ENCODE measurements around the gene PRR36.

Gene PRR36

DNA sequence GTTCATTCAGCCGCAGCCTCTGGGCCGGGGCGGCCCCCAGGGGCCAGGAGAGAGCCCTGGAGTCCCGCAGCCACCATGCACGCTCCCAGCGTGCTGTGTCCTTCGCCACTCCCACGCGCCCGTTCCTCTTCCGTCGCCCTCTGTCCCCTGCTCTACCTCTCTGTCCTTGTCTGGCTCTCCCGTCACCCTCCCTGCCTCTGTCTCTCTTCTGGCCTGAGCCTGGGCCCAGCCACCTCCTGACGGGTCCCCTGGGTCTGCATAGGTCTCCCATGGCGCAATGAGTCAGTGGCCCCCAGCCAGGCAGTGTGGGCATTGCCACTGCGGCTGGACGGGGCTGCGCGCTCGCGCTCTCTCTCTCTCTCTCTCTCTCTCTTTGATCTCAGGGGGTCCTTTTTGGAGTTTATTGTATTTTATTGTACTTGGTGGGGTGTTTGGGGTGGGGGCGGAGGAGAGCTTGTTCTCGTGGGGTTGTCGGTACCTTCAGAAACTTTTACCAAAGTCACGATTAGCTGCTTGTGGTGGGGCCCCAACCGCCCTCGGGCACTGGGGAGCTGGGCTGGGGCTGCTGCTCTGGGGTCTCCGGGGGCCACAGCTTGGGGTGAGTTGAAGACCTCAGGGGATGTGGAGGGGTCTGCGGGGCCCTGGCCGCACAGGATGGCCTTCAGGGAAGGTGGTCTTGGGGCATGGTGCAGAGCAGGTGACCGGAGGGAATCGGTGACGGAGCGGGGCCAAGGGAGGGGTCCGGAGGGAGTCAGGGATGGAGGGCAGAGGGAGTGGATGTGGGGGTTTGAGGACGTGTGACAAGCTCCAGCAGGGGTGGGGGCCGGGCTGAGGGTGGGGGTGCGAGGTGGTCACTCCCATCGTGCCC is 38.7 kb upstream of the PRR36 start:
- DNase-seq: no peak

DNA sequence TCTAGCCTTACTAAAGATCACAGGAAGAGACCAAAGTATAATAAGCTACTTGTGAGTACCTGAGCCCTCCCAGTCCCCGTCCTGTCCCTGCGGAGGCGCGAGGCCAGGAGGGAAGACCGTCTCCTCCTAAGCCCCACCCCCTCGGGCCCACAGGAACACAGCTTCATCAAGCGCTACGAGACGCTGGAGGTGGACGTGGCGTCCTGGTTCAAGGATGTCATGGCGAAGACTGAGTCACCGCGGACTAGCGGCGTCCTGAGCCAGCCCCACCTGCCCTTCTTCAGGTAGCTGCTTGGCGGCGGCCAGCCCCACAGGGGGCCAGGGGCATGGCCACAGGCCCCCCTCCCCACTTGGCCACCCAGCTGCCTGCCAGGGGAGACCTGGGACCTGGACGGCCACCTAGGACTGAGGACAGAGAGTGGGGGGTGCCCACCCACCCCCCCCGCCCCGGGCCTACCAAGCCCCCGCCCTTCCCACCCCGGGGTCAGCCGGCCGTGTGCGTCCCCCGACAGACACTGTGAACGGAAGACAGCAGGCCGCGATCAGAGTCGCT is 38.0 kb upstream of the PRR36 start:
- no peak for DNase-seq

DNA sequence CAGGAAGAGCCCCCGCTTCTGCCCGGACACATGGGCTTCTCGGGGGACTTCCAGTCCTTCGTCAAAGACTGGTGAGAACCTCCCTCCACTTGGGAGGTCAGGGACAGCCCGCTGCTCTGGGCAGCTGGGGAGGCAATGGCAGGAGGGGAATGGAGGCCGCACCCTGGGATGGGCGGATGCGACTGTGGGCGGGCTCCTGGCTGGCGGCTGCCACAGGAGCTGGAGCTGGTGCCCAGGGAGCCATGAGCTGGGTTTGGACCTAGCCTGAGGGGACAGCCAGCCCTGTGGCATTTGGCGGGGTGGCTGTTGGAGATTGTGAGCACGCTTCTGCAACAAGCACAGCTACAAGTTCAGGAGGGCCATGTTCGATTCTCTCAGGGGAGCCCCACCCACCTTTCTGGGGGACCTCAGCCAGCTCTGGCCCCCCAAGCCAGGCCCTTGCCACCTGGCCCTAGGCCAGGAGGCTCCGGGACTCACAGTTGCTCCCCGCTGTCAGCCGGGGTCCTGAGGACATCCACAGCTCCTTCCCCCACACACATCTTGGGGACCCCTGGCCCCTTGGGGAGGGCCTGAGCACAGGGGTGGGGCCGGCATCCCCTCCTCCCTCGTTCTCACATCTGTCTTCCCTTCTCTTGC is 37.4 kb upstream of the PRR36 start:
- DNase-seq: no peak

DNA sequence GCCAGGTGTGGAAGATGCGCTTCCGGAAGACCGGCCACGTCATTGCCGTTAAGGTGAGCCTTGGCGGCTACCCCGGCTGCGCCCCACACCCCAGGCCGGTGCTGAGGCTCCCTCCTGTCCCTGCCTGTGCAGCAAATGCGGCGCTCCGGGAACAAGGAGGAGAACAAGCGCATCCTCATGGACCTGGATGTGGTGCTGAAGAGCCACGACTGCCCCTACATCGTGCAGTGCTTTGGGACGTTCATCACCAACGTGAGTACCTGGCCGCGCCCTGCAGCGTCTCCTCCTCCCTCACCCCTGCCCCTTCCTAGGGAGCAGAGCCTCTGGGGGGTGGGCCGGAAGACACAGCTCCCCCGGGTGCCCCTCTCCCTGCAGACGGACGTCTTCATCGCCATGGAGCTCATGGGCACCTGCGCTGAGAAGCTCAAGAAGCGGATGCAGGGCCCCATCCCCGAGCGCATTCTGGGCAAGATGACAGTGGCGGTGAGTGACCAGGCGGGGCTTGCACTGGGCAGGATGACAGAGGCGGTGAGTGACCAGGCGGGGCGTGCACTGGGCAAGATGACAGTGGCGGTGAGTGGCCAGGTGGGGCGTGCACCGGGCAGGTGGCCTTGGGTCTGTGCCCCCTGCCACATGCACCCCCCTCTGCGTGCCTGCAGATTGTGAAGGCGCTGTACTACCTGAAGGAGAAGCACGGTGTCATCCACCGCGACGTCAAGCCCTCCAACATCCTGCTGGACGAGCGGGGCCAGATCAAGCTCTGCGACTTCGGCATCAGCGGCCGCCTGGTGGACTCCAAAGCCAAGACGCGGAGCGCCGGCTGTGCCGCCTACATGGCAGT is 36.4 kb upstream of the PRR36 start:
- no peak for DNase-seq

DNA sequence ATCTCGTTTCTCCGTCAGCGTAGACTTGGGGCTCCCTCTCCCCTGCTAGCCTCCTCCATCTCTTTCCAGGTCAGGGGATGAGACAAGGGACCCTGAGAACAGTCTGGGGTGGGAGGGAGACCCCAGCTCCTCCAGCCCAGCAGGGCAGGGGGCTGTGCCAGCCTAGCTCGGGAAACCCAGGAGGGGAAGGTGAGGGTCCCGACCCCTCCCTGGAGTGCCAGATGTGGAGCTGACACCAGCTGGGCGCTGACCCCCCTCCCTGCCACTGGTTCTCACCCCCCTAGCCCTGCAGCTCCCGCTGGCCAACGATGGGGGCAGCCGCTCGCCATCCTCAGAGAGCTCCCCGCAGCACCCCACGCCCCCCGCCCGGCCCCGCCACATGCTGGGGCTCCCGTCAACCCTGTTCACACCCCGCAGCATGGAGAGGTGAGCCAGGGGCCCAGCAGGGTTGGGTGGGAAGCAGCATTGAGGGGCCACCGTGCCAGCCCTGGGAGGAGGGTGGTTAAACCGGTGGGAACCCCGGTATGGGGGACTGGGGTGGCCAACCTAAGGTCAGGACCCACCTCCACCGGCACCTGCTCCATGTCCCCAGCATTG is 35.4 kb upstream of the PRR36 start:
- DNase-seq: no peak

DNA sequence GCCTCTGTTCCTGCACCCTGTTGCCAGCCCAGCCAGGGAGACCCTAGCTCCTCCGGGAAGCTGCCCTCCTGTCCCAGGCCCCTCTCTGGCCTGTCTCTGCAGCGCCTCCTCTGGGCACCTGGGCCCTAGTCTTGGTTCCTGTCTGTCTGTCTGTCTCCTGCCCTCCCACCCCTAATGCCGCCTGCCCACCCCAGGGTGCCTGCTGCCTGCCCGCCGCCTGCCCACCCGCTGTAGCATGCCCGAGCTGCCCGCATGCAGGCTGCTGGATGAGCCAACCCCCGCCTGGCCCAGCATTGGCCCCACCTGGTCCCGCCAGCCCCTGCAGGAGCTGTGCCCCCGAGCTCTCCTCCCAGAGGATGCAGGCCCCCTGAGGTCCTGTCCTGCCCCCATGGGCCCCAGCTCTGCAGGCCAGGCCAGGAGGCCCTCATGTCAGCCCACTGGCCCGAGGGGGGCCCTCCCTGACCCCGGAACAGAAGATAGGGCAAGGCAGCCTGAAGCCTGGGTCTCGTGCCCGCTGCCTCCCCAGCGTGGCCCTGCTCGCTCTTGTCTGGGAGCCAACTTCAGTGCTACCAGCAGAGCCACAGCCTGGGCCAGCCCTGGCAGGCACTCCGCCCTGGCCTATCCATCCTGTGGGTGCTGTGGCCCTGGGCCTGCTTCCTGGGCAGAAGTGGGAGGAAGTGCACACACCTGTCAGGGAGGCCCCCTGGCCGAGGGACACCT is 34.7 kb upstream of the PRR36 start:
- no peak for DNase-seq

DNA sequence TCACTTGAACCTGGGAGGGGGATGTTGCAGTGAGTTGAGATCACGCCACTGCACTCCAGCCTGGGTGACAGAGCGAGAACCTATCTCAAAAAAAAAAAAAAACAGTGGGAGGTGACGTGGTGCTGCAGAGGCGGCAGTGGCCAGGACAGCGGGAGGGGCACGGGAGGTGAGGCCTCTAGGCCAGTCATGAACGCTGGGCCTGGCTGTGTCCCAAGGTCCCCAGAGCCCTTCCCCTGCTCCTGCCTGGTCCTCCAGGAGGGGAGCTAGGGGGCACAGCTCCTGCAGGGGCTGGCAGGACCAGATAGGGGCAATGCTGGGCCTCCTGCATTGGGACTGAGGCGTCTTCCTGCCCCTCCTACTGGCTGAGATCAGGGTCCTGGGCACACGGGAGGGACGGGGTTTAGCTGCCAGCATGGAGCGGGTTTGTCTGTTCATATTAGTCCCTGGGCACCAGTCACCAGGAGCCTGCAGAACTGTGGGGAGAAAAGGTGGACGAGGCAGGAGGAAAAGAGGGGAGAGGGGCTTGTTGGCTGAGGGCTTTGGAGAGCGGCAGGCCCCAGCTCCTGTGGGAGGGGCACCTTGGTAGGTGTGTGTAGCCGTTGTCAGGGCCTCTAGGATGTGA is 34.0 kb upstream of the PRR36 start:
- no peak for DNase-seq

DNA sequence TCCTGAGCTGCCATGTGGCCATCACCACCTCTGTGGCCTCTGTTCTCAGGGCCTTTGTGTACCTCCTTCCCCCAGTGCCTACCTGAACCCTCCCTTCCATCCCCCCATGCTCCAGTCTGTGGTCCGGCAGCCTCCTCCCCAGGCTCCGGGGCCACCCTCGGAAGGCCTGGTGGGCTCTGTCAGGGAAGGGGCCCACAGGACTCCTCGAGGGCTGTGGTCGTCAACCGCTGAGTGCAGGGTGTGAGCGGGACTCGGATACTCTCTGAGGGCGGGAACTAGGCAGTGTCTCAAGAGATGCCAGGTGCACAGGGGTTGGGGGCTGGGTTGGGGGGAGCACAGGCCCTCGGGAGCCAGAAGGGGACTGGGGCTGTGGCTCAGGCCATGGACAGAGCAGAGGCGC is 33.4 kb upstream of the PRR36 start:
- DNase-seq: no peak

DNA sequence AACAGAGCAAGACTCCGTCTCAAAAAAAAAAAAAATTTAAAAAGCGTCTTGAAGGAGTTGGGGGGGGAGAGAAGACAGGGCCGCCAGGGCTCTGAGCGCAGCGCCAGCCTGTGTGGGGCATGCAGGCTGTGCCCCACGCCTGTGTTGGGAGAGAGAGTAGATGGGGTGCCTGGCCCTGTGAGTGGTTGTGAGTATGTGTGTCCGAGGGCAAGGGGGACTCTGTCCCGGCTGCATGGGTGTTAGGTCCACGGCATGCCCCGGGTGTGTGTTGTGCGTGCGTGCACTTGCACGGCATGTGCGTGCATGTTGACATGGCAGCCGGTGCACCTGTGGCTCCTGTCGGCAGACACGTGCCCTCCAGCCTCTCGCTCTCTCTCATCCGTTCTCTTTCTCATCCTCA is 32.9 kb upstream of the PRR36 start:
- no peak for DNase-seq

DNA sequence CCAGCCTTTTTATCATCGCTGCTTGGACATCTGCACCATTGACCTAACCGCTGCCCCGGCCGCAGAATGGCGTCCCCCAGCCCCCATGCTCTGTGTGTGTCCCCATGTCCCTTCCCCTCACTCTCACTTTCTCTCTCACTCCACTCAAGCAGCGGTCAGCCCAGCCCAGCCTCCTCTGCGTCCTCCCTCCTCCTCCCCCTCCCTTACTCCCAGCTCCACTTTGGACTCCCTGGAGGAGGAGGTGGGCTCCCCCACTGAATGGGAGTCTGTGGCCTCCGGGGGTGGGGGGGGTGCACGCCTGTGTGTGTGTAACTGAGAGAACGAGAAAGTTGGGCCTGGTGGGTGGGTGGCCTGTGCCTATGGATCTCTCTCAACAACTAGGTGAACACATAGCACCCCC is 31.7 kb upstream of the PRR36 start:
- no peak for DNase-seq

DNA sequence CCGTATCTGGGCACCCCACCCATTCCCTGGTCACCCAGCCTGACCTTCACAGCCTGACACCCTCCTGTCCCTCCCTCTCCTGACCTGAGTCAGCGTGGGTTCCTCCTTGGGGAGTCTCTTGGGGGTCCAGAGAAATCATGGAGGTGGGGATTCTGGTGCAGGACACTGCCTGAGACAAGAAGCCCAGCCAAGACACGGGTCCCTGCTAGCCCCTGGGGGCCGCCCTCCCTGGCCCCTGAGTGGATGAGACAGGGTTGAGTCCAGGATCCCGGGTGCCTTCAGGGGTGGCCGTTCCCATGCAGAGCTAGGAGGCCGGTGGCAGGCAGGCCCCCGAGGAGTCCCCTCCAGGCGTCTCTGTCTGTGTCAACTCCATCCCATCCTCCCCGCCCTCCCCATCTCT is 31.1 kb upstream of the PRR36 start:
- no peak for DNase-seq

DNA sequence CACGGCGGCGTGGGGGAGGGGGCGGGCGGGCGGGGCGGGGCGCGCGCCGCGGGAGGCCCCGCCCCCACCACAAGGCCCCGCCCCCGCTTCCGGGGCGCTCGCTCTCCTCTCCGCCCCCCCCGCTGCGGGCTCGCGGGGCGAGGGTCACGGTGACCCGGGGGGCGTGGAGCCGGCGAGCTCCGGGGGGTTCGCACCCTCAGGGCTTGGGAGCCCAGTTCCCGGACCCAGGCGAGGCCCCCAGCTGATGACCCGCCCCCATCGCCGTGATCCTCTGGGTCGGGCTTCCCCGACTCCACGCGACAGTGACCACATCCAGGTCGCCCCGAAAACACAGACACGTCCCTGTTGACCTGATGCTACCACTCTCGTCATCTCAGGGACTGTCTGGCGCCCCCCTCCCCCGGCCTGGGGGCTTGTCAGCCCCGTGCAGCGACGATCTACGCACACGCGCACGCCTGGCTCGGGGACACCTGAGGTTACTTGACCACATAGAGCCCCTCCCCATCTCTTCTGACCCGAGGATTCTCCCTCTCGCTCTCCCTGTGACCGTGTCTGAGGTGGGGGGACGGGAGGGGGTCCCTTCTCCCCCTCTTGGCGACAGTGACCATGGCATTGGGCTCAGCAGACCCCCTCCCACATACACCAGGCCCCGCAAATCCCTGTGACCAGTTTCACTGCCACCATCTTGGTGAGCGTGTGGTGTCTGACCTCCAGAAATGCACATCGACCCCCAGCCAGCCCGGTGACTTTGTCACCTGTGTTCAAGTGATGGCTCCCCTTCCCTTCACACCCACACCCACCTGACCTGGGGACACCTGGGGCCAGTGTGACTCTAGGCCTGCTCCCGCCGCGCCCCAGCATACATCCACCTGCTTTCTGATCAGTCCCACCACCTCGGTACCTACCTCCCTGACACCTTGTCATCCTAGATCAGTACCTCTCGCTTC is 30.2 kb upstream of the PRR36 start:
- peak; percentile 82 for DNase-seq

DNA sequence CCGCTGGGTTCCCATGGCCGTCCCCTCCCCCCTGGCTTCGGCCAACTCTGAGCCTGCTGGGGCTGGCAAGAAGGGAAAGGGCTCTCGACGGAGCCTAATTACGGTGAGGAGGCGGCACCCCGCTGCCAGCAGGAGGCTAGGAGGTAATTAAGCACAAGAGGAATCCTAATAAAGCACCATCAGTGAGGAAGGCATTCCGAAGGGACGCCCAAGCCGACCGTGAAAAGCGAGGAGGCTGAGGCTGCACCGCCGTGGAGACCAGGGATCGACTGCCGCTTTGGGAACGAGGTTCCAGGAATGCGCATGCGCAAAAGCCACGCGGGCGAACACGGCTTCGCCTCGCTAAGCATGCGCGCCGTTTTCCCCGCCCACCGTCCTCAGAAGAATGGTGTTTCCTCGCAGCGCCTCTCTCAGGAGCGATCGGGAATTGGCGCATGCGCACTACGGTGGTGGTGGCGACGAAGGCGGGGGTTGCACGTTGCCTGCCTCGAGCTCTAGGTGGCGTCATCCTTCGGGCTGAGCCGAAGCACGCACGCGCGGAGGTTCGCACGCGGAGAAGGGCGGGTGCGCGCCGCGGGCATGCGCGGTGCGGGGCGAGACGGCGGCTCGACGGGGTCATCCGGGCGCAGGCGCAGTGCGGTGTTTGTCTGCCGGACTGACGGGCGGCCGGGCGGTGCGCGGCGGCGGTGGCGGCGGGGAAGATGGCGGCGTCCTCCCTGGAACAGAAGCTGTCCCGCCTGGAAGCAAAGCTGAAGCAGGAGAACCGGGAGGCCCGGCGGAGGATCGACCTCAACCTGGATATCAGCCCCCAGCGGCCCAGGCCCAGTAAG is 29.3 kb upstream of the PRR36 start, which contains the start of gene MAP2K7:
TSS of gene MAP2K7 (plus strand) at position 634 of the 830 bp plus-strand sequence. CDS start at position 702, 68 bp downstream.
- peak; percentile 99 for DNase-seq

DNA sequence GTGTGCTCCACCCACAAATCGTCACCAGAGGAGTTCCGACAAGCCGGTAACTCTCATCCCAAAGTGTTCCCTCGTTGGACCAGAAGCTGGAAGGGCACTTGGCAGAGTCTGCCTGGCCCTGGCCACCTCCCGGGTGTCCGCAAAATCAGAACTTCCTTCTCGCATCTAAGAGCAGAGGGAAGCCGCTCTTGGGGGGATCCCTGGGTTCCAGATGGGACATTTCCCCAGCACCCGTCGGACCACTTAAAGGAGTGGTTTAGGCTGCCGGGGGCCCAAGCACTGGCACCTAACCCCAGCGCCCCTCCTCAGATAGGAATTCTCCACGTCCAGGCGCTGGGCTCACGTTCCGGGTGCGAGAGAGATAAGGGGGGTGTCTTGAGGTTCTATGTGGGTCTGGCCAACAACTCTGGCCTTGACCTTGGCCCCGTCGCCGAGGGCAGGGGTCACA is 28.6 kb upstream of the PRR36 start:
- peak; percentile 36 for DNase-seq

DNA sequence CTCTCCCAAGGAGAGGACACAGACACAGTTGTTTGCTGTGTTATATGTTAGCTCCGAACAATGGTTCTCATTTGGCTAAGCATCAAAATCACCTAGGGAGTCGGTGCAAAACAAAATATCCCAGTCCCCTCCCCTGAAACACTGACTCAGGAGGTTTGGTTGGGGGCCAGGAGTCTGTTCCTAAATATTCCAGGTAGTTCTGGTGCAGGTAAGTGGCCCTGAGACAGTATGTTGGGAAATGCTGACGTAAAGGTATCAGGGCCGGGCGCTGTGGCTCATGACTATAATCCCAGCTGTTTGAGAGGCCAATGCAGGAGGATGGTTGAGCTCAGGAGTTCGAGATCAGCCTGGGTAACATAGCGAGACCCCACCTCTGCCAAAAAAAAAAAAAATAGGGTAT is 27.1 kb upstream of the PRR36 start:
- DNase-seq: no peak

DNA sequence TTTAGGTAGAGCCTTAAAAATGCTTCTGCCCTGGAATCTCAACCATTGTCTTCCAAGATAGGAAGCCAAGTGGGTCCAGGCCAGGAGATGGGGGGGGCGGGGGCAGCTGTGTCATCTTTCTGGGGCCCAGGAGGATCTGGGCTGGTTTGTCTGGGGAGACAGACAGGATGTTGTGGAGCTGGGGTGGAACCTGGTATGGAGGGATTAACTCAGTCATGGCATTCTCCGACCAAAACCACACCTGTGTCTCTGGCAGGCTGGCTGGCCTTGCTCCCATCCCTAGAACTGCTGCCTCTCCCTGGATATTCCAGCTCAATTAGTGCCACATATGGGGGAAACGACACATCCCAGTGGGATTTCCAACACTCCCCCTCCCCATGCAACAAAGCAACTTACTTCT is 26.7 kb upstream of the PRR36 start:
- no peak for DNase-seq

DNA sequence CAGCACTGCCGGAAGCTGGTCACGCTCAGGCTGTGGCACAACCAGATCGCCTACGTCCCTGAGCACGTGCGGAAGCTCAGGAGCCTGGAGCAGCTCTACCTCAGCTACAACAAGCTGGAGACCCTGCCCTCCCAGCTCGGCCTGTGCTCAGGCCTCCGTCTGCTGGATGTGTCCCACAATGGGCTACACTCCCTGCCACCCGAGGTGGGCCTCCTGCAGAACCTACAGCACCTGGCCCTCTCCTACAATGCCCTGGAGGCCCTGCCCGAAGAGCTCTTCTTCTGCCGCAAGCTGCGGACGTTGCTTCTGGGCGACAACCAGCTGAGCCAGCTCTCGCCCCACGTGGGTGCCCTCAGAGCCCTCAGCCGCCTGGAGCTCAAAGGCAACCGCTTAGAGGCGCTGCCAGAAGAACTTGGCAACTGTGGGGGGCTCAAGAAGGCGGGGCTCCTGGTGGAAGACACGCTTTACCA is 26.2 kb upstream of the PRR36 start:
- DNase-seq: no peak

DNA sequence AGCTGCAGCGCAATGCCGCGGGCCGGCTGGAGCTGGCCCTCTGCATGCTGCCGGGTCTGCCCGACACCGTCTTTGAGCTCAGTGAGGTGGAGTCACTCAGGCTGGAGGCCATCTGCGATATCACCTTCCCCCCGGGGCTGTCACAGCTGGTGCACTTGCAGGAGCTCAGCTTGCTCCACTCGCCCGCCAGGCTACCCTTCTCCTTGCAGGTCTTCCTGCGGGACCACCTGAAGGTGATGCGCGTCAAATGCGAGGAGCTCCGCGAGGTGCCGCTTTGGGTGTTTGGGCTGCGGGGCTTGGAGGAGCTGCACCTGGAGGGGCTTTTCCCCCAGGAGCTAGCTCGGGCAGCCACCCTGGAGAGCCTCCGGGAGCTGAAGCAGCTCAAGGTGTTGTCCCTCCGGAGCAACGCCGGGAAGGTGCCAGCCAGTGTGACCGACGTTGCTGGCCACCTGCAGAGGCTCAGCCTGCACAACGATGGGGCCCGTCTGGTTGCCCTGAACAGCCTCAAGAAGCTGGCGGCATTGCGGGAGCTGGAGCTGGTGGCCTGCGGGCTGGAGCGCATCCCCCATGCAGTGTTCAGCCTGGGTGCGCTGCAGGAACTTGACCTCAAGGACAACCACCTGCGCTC is 25.7 kb upstream of the PRR36 start:
- DNase-seq: no peak

DNA sequence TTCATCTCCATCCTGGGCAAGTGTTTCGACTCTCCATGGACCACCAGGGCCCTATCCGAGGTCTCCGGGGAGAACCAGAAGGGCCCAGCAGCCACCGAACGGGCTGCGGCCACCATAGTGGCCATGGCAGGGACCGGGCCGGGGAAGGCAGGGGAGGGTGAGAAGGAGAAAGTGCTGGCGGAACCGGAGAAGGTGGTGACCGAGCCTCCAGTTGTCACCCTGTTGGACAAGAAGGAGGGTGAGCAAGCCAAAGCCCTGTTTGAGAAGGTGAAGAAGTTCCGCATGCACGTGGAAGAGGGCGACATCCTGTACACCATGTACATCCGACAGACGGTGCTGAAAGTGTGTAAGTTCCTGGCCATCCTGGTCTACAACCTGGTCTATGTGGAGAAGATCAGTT is 24.8 kb upstream of the PRR36 start:
- DNase-seq: no peak
